ENCODE data around the gene MRPL45. TPM values are rescaled to one million over a fixed set of nuclear protein-coding genes. Genes with fewer than 3 reads are reported as not detected.
"Not testable (repeated sequence)": the region's sequence is repeated elsewhere in the genome, so short reads cannot be mapped to it uniquely, and the experiment has no call there.

Gene MRPL45
- total RNA-seq, 3 donors from 2014 or later, result 25.7 to 28.1 (median 27.9) TPM

DNA sequence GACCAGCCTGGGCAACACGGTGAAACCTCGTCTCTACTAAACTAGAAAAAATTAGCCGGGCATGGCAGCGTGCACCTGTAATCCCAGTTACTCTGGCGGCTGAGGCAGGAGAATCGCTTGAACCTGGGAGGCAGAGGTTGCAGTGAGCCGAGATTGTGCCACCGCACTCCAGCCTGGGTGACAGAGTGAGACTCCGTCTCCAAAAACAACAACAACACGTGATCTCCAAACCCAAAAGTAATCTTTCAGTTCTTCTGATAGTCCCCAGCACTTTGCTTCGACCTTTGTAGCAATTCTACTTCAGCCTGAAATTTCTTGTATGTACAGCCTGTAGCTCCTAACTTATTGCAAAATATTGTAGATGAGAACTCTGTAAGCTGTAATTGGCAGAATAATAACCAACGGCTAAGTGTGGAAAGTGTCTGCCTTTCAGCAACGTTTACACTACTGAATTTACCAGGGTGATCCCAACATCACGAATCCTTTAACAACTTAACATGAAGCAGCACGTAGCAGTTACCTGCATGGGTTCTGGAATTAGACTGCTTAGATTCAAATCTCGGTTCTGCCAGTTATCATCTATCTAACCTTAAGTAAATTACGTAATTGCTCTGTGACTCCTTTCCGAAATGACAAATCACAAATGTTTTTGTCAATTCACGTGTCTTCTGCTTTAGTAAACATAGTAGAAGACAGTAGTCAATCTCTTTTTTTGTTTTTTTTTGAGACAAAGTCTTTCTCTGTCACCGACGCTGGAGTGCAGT lies 1.2 kb upstream of the MRPL45 start:
- ATAC-seq; H3K9me3 ChIP-seq; H3K36me3 ChIP-seq (ENCODE audit: low read depth); H3K4me1 ChIP-seq (ENCODE audit: low read depth); DNase-seq; H3K4me3 ChIP-seq; intact Hi-C loops (cut with DNase I, micrococcal nuclease): not testable (repeated sequence)

DNA sequence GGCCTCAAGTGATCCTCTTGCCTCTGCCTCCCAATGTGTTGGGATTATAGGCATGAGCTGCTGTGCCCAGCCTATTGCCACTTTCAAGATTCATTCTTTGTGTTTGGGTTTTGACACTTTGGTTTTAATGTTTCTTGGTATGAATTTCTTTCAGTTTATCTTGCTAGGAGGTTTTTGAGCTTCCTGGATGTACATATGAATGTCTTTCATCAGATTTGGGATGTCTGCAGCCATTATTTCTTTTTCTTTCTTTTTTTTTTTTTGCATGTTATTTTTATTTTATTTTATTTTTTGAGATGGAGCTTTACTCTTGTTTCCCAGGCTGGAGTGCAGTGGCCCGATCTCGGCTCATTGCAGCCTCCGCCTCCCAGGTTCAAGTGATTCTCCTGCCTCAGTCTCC lies 18.5 kb downstream of the MRPL45 start:
- Histone ChIP-seq H3K4me1 (ENCODE audit: low read depth) (no peaks in the 10 kb centered on the region), H3K9me3 (no peaks in the 10 kb centered on the region), H3K4me3 (no peak overlapping the region), H3K36me3 (ENCODE audit: low read depth) (no peaks in the 10 kb centered on the region)
- DNase-seq (no peak), ATAC-seq (no peak)
- TF ChIP-seq, protein P1, sequence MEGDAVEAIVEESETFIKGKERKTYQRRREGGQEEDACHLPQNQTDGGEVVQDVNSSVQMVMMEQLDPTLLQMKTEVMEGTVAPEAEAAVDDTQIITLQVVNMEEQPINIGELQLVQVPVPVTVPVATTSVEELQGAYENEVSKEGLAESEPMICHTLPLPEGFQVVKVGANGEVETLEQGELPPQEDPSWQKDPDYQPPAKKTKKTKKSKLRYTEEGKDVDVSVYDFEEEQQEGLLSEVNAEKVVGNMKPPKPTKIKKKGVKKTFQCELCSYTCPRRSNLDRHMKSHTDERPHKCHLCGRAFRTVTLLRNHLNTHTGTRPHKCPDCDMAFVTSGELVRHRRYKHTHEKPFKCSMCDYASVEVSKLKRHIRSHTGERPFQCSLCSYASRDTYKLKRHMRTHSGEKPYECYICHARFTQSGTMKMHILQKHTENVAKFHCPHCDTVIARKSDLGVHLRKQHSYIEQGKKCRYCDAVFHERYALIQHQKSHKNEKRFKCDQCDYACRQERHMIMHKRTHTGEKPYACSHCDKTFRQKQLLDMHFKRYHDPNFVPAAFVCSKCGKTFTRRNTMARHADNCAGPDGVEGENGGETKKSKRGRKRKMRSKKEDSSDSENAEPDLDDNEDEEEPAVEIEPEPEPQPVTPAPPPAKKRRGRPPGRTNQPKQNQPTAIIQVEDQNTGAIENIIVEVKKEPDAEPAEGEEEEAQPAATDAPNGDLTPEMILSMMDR (IDR thresholded peaks at IDR 0.05), result no peak
- intact Hi-C loops (cut with DNase I, micrococcal nuclease), result no loop called here

DNA sequence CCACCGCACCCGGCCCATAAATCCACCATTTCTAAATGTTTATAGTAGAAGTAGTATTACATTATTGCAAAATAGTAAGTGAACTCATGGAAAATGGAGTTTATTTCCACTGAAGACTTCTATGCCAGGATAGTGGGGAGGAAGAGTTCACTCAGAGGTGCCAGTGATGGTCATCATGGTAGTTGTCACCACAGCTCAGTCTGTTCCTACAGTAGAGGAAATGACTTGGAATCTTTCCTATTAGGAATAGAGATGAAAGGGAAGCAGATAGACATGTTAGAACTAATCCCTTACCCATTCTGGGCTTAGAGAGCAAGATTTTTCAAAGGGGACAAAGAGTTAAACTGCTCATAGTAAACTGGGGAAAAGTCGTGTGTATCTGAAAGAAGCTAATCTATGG lies 20.1 kb downstream of the MRPL45 start:
- no peak for DNase-seq
- no peaks in the 10 kb centered on the region for H3K4me1 ChIP-seq (ENCODE audit: low read depth)
- TF ChIP-seq, protein P1 (IDR thresholded peaks at IDR 0.05), result no peak
- no peak overlapping the region for H3K4me3 ChIP-seq
- intact Hi-C loops (cut with DNase I, micrococcal nuclease), result no loop called here
- no peaks in the 10 kb centered on the region for H3K36me3 ChIP-seq (ENCODE audit: low read depth)
- no peak for ATAC-seq
- no peaks in the 10 kb centered on the region for H3K9me3 ChIP-seq

DNA sequence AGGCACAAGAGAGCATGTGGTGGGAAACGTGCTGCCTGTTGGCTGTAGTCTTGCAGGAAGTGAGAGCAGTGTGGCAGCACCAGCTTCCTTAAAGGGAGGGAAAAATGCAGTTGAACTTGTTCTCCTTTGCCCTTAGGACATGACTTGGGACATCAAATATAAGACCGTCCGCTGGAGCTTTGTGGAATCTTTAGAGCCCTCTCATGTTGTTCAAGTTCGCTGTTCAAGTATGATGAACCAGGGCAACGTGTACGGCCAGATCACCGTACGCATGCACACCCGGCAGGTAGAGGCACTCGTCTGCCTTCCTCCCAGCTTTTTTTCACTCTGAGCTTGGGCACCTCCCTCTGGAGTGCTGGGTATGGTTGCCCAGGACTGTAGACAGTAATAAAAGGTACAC lies 23.5 kb downstream of the MRPL45 start:
- Histone ChIP-seq H3K9me3 (no peaks in the 10 kb centered on the region), H3K4me1 (ENCODE audit: low read depth) (no peaks in the 10 kb centered on the region), H3K4me3 (no peak overlapping the region), H3K36me3 (ENCODE audit: low read depth) (no peaks in the 10 kb centered on the region)
- TF ChIP-seq, protein P1 (IDR thresholded peaks at IDR 0.05), result no peak
- DNase-seq (no peak), ATAC-seq (no peak)
- intact Hi-C loops (cut with DNase I, micrococcal nuclease), result no loop called here

DNA sequence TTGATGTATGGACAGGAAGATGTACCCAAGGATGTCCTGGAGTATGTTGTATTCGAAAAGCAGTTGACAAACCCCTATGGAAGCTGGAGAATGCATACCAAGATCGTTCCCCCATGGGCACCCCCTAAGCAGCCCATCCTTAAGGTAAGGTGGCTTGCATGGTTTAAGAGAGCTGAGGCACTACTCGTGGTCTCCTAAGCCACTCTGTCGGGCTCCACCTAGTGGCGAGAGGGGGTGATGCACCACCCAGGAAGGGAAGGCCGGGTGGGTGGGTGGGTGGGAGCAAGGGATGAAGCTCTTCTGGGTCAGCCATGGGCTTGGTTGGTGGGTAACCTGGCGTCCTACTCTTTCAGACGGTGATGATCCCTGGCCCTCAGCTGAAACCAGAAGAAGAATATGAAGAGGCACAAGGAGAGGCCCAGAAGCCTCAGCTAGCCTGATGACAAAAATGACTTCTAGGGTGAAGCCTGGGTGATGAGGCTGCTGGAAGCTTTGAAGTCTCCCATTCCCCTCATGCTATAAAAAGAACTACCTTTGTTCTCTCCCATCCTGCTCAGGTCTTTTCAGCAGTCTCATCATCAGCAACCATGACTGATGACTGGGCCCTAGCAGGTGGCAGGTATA lies 25.3 kb downstream of the MRPL45 start:
- peak in 2 of 3 donors; percentile 68 to 73 for DNase-seq
- no peaks in the 10 kb centered on the region for H3K36me3 ChIP-seq (ENCODE audit: low read depth)
- intact Hi-C loops (cut with DNase I, micrococcal nuclease), result no loop called here
- H3K4me3 ChIP-seq, result no peak overlapping the region
- TF ChIP-seq, protein P1 (IDR thresholded peaks at IDR 0.05), result peak; percentile 80
- peak; percentile 86 for ATAC-seq
- no peaks in the 10 kb centered on the region for H3K4me1 ChIP-seq (ENCODE audit: low read depth)
- H3K9me3 ChIP-seq, result no peaks in the 10 kb centered on the region

DNA sequence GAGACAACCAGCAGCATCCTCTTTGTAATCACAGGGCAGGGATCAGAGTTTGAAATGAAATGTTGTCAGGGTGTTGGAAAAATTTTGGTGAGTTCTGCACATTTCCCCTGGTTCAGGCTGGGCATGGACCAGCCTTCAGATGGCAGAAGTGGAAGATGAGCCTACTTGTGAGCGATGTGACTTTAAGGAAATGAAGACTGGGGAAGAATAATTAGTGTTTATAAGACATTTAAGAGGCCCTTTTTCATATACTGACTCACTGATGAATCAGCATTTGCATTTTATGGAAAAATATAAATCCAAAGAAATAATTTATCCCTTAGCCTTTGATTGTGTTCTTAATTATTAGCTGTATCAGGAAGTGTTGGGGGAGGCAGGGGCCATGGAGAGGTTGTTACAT lies 25.9 kb downstream of the MRPL45 start:
- ATAC-seq, result no peak
- no peak overlapping the region for H3K4me3 ChIP-seq
- DNase-seq, result no peak
- no peaks in the 10 kb centered on the region for H3K4me1 ChIP-seq (ENCODE audit: low read depth)
- no peaks in the 10 kb centered on the region for H3K9me3 ChIP-seq
- intact Hi-C loops (cut with DNase I, micrococcal nuclease), result no loop called here
- TF ChIP-seq, protein P1 (IDR thresholded peaks at IDR 0.05), result no peak
- H3K36me3 ChIP-seq (ENCODE audit: low read depth), result no peaks in the 10 kb centered on the region

Measured in mucosa of descending colon (tissue), 3 donors.